HUDEP-2 (cell line): ENCODE data around the gene TMEM190.
"Not testable (repeated sequence)": the region's sequence is repeated elsewhere in the genome, so short reads cannot be mapped to it uniquely, and the experiment has no call there.

ENCODE experiments used
- DNase-seq, 76 experiments: peaks; one replicate each; lab custom pipeline; 2025; ENCODE audit not compliant: unreplicated experiment in 76 of 76; lab: John Stamatoyannopoulos, UW

The TMEM190 gene

GRCh38 chr19:55376241-55376933 is at the start of gene TMEM190:
TMEM190 (plus strand) TSS chr19:55376826; CDS start chr19:55376854, 28 bp downstream.
- DNase-seq = peak in 7 of 76 experiments; percentile 19 to 29 (median 25)

GRCh38 chr19:55328774-55329318 is 47.8 kb upstream of the TMEM190 start:
- peak in 3 of 76 experiments; percentile 12 to 29 (median 22) for DNase-seq

- not testable (repeated sequence) for DNase-seq
Measured at GRCh38 chr19:55329791-55330190, 46.8 kb upstream of the TMEM190 start.

GRCh38 chr19:55333870-55334269 is 42.8 kb upstream of the TMEM190 start:
- DNase-seq = no peak

GRCh38 chr19:55336101-55336500 is 40.5 kb upstream of the TMEM190 start:
- DNase-seq = no peak

GRCh38 chr19:55339105-55339888 is 37.3 kb upstream of the TMEM190 start, which contains the start of gene KMT5C:
KMT5C (plus strand) TSS chr19:55339876; CDS start chr19:55341937, 2,061 bp downstream.
- peak; percentile 86 to 100 (median 100) for DNase-seq

GRCh38 chr19:55339889-55340783 is 36.5 kb upstream of the TMEM190 start:
- peak in 28 of 76 experiments; percentile 14 to 64 (median 44) for DNase-seq

GRCh38 chr19:55340784-55341147 is 35.9 kb upstream of the TMEM190 start:
- peak in 13 of 76 experiments; percentile 18 to 46 (median 30) for DNase-seq

GRCh38 chr19:55341171-55341588 is 35.4 kb upstream of the TMEM190 start:
- peak in 73 of 76 experiments; percentile 28 to 93 (median 79) for DNase-seq

GRCh38 chr19:55341595-55342531 is 34.8 kb upstream of the TMEM190 start:
- no peak for DNase-seq

- peak in 48 of 76 experiments; percentile 7 to 67 (median 41) for DNase-seq
Measured at GRCh38 chr19:55344444-55344843, 32.2 kb upstream of the TMEM190 start.

- no peak for DNase-seq
Measured at GRCh38 chr19:55345101-55345817, 31.4 kb upstream of the TMEM190 start.

GRCh38 chr19:55345818-55346724 is 30.6 kb upstream of the TMEM190 start:
- peak in 74 of 76 experiments; percentile 45 to 98 (median 83) for DNase-seq

- DNase-seq = no peak
Measured at GRCh38 chr19:55346725-55347441, 29.7 kb upstream of the TMEM190 start.

GRCh38 chr19:55347442-55348009 is 29.1 kb upstream of the TMEM190 start:
- DNase-seq = no peak

- DNase-seq = no peak
Measured at GRCh38 chr19:55348317-55349034, 28.1 kb upstream of the TMEM190 start.
